ENCODE results near the gene WDR27.

DNA sequence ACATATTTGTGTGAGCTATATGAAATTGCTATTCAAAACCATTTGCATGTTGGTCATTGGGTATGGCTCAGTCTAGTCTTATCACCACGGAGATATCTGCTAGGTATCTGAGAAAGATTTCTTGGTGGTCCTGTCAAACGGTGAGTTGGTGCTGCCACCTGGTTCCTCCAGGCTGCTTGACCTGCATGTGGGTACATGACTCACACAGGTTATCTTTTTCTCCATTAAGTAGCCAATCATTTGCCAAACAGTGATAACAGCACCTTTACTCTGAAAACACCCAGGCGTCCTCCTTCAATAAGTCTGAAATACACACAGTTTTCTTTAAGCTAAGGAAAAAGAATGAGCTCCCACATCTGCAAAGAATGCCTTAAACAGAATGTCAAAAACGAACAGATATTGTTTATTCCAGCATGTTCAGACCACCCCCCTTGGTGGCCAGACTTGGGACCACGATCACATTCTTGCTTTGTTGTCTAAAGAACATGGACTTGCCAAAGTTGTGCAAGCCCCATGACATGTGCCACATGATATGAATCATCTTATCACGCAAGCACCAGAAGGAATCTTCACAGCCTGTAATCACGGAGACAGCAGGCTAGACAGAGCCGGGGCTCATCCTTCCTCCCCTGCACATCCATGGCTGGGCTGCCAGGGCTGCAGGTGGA is 247.5 kb downstream of the WDR27 start:
- TF ChIP-seq POLR2A (IDR thresholded peaks at IDR 0.05; ENCODE audit: low read length) (no peak), GATA1 (IDR thresholded peaks at IDR 0.05; ENCODE audit: low read depth, low read length) (no peak)

All from erythroblast (primary cell).